NCI-H1436 (cell line): ENCODE measurements around the gene DGLUCY.
"Not testable (repeated sequence)": the region's sequence is repeated elsewhere in the genome, so short reads cannot be mapped to it uniquely, and the experiment has no call there.

Experiments used
- DNase-seq: peaks from one replicate; lab custom pipeline; 2025; lab: John Stamatoyannopoulos, UW

The DGLUCY gene

DNA sequence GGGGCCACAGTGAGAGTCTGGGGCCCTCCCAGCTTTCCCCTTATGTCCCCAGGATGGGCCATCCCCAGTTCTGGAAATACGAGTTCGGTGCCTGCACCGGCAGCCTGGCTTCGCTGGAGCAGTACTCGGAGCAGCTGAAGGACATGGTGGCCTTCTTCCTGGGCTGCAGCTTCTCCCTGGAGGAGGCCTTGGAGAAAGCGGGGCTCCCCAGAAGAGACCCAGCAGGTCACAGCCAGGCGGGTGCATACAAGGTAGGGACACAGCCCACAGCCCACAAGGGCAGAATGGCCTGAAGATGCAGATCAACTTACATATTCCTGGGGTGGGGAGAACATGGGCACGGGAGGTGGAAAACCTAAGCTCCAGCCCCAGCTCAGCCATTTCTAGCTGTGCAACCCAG, 56.1 kb downstream of the DGLUCY start:
- DNase-seq = no peak

DNA sequence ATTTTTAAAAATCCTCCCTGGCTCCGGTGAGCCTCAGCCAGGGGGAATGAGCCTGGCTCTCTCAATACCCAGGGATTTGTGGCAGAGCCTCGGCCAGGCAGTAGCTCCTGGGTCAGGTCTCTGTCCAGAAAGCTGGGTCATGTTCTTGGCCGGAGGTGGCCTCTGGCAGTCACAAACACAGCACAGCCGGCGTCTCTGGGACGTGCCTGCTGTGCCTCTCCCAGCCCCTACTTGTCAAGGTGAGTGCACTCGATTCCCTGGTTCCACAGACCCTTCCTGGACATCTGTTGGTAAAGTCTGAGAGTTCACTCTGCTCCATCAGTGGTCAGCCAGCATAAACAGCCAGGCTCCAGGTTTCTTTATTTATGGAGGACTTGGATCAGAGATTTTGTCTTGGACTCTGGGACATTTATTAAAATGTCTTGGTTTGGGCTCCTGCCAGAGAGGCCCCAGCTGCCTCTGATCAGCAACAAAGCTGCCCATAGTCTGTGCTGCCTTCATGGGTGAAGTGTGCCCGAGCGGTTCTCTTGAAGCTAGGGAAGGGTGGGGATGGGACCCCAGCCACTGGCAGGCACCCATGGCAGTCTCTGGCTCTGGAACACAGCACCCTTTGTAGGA, 56.7 kb downstream of the DGLUCY start:
- no peak for DNase-seq

DNA sequence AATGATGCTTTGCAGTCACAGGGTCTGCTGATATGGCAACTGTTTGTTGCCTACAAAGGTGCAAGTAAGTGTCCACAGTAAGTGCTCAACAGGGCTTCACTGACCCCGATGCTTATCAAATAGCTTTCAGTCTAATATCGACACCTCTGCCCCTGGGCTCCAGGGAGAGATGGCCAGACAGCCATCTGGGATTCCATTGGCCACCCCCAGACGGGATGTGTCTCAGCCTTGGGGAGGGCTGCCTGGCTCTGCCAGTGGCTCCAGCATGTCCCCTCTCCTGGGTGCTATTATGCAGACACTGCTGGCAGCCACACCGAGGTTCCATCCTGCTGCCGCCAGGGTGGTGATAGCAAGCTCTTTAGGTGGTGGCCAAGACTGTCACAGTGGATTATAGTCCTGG, 57.4 kb downstream of the DGLUCY start:
- DNase-seq = no peak

GRCh38 chr14:91173221-91173670, 59.4 kb downstream of the DGLUCY start:
- DNase-seq = peak; percentile 61

DNA sequence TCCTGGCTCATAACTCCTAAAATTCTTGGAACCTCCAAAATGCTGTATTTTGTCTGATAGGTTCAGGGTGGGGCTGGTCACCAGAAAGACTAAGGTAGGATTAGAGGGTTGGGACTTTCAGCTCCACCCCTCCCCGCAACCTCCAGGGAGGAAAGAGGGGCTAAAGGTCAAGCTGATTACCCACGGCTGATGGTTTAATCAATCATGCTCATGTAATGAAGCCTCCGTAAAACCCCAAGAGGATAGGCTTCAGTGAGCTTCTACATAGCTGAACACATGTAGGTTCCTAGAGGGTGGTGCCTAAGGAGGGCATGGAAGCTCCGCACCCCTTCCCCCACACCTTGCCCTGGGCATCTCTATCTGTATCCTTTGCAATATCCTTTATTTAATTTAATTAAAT, 60.0 kb downstream of the DGLUCY start:
- DNase-seq = no peak

DNA sequence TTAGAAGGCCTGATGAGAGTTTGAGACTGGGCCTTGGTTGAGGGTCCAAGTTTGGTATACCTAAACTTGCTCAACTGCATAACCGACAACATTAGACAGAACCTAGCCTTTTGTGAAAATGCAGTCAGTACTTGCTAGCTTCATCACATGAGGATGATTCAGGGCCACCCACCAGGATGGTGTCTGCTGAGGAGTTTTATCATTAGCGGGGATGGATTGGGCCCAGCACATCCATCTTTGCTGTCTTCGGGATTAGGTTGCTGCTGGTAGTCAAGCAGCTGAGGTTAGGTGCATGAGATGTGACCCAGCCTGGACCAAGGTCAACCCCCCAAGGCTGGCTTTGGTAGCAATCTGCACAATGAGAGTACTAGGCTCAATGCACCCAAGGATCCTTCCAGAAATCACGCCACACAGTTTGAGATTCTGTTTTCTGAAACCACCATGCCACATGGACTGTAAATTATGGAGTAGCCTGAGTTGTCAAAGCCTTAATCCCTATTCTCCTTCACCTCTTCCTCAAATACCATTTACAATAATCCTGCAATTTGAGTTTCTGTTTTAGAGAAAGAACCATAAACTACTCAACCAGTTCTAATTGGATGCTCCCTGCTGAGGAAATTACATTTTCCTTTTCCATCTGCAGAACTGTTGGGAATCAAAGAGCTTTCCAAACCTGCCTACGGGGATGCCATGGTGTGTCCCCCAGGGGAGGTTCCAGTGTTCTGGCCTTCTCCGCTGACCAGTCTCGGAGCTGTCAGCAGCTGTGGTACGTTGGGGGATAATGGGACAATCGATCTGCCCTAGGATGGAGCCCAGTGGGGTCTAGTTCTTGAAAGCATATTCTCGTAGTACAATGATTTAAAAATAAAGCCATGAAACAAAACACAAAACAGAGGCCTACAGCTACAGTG, 61.7 kb downstream of the DGLUCY start:
- no peak for DNase-seq

- DNase-seq = peak; percentile 40
Observed at GRCh38 chr14:91177073-91178034, 63.5 kb downstream of the DGLUCY start.

DNA sequence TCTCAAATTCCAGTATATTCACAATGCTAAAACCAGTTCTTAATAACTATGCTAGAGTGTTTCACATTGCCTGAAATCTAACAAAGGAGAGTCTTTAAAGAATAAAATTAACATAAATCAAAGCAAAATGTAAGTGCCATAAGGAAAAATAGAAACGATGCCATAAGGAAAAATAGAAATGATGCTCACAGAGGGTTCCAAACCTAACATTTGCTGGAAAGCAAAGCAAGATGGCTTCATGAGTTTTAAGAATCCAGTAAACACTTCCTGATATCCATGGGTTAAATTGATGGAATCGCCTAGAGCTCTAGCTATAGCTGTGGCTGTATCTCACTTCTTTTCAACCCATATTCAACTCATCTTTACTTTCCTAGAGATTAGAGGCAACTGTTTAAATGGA, 66.7 kb downstream of the DGLUCY start:
- no peak for DNase-seq

DNA sequence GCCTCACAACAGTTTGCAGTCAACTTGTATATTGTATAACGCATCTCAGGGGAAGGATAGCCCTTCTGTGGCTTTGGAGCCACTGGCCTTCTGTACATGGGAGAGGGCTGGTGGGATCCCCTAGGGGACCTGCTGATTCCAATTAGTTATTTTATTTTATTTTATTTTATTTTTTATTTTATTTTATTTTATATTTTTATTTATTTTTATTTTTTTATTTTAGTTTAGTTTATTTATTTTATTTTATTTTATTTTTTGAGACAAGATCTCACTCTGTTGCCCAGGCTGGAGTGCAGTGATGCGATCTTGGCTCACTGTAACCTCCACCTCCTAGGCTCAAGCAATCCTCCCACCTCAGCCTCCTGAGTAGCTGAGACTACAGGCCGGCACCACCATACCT, 68.9 kb downstream of the DGLUCY start:
- DNase-seq = not testable (repeated sequence)

DNA sequence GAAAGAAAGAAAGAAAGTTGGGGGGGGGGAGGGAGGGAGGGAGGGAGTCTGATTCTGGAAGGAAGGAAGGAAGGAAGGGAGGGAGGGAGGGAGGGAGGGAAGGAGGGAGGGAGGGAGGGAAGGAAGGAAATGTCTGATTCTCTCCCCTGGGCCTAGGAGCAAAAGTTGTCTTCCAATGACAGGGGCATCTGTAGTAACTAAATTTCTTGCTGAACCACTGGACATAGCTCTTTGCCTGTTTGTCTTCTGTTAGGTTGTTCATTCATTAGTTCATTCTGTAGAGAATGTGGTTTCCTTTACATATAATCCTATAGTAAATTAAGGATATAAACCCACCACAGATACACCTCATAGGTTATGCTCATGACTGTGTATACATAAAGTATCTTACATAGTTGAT, 70.7 kb downstream of the DGLUCY start:
- DNase-seq = no peak

GRCh38 chr14:91185721-91186120, 71.8 kb downstream of the DGLUCY start:
- no peak for DNase-seq

- DNase-seq = no peak
Observed at GRCh38 chr14:91186515-91187066, 72.7 kb downstream of the DGLUCY start.

- no peak for DNase-seq
Observed at GRCh38 chr14:91187271-91187670, 73.4 kb downstream of the DGLUCY start.

- DNase-seq = no peak
Observed at GRCh38 chr14:91190853-91191252, 77.0 kb downstream of the DGLUCY start.

DNA sequence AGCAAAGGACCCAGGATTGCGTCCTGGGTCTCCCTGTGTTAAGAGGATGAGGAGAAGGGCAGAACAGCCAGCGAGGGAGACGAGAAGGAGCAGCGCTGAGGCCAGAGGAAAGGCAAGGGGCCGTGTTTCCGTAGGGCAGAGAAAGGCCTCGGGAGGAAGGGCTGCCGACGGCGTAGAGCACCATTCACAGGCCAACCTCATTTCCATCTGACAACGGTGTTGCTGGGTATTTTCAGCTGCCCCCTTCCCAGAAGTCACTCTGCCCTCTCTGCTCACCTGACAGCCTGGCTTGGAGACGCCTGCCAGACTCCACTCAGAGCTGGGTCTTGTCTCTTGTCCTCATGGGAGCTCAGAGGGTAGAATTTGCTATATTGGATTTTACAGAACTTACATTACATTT, 79.2 kb downstream of the DGLUCY start:
- no peak for DNase-seq

- DNase-seq = no peak
Observed at GRCh38 chr14:91195881-91196280, 82.0 kb downstream of the DGLUCY start.

DNA sequence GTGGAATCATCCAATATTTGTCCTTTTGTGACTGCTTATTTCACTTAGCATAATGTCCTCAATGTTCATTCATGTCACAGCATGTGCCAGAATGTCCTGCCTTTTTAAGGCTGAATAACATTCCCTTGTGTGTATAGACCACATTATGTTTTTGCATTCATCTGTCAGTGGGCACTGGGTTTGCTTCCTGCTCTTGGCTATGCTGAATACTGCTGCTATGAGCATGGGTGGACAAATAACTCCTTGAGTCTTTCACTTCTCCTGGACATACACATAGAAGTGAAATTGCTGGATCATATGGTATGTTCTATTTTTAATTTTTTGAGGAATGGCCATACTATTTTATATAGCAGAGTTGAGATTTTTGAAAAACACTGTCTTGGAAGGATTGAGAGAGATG, 83.8 kb downstream of the DGLUCY start:
- DNase-seq = no peak

DNA sequence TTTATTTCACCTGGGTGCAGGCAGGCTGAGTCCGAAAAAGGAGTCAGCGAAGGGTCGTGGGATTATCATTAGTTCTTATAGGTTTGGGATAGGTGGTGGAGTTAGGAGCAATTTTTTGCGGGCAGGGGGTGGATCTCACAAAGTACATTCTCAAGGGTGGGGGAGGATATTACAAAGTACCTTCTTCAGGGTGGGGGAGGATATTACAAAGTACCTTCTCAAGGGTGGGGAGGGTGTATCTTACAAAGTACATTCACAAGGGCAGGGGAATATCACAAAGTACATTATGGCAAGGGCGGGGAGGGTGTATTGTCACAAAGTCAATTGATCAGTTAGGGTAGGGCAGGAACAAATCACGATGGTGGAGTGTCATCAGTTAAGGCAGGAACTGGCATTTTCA, 86.9 kb downstream of the DGLUCY start:
- not testable (repeated sequence) for DNase-seq

GRCh38 chr14:91202234-91202974, 88.5 kb downstream of the DGLUCY start:
- DNase-seq = no peak

- DNase-seq = no peak
Observed at GRCh38 chr14:91204657-91205056, 90.8 kb downstream of the DGLUCY start.

DNA sequence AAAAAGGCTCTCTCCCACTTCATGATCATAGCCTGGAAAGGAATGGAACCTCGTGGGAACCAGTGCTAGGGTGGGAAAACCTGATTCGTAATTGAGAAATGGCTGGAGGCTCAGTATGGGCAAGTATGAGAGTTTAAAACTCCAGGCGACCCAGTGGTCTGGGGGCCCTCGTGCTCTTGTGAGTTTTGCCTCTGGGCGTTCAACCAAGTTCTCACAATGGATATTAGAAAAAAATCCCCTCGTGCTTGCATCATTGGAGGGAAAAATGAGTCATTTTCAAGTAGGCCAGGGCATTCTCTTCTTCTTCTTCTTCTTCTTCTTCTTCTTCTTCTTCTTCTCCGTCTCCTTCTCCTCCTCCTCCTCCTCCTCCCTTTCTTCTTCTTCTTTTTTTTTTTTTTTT, 91.6 kb downstream of the DGLUCY start:
- DNase-seq = no peak
